Keratinocyte (primary cell): ENCODE data around the gene DCLK2. TPM values are rescaled to one million over a fixed set of nuclear protein-coding genes. Genes with fewer than 3 reads are reported as not detected.

Source experiments
- DNase-seq: peaks from one replicate; pipeline ENCODE4 v3.0.0-alpha.2; 2011; ENCODE audit warnings: low read depth, missing footprints, low spot score
- FAIRE-seq: peaks from 2 replicates; lab custom pipeline; 2011; peaks lifted over from hg19 to GRCh38; lab: Jason Lieb, UNC
- H2AFZ ChIP-seq: 2 replicates; pipeline ENCODE4 v1.6.0; 2012; ENCODE audit warnings: low read length, control low read depth, inconsistent platforms; ENCODE audit not compliant: control insufficient read depth
- H3K27ac ChIP-seq: 2 replicates; pipeline ENCODE4 v1.5.1; 2011; ENCODE audit warnings: low read length; ENCODE audit not compliant: control insufficient read depth, insufficient read depth
- H3K27me3 ChIP-seq: 3 replicates; pipeline ENCODE4 v1.6.0; 2011; ENCODE audit warnings: low read length; ENCODE audit not compliant: control insufficient read depth, insufficient read depth; ENCODE audit errors: extremely low read depth
- H3K36me3 ChIP-seq, 2 experiments: 2 replicates in 1 of 2; 3 replicates in 1 of 2; pipeline ENCODE4 v1.5.1; 2011; ENCODE audit warnings: low read length in 2 of 2, mild to moderate bottlenecking in 1 of 2; ENCODE audit not compliant: control insufficient read depth in 2 of 2, insufficient read depth in 2 of 2; ENCODE audit errors: extremely low read depth in 1 of 2
- H3K4me1 ChIP-seq: 3 replicates; pipeline ENCODE4 v1.5.1; 2011; ENCODE audit warnings: low read length; ENCODE audit not compliant: control insufficient read depth, insufficient read depth; ENCODE audit errors: extremely low read depth
- H3K4me2 ChIP-seq: 3 replicates; pipeline ENCODE4 v1.6.0; 2011; ENCODE audit warnings: low read depth, low read length; ENCODE audit not compliant: control insufficient read depth, insufficient read depth; ENCODE audit errors: extremely low read depth
- H3K4me3 ChIP-seq, 3 experiments: fragments of 200-600 bp in 1 of 3; sonication (generic) in 1 of 3; 2 replicates in 2 of 3; 3 replicates in 1 of 3; pipeline ENCODE4 v1.5.1; 2011 to 2016; ENCODE audit warnings: low read length in 3 of 3, mild to moderate bottlenecking in 3 of 3, control low read depth in 2 of 3, inconsistent platforms in 1 of 3, low read depth in 1 of 3, mixed read lengths in 1 of 3, mixed run types in 1 of 3, moderate library complexity in 1 of 3; ENCODE audit not compliant: control insufficient read depth in 2 of 3, insufficient read depth in 2 of 3; ENCODE audit errors: extremely low read depth in 1 of 3
- H3K79me2 ChIP-seq: 2 replicates; pipeline ENCODE4 v1.6.0; 2012; ENCODE audit warnings: low read length; ENCODE audit not compliant: control insufficient read depth, insufficient read depth
- H3K9ac ChIP-seq: 3 replicates; pipeline ENCODE4 v1.6.0; 2011; ENCODE audit warnings: low read length; ENCODE audit not compliant: control insufficient read depth, insufficient read depth; ENCODE audit errors: extremely low read depth
- H3K9me1 ChIP-seq: 3 replicates; pipeline ENCODE4 v1.6.0; 2011; ENCODE audit warnings: low read length; ENCODE audit not compliant: control insufficient read depth, insufficient read depth; ENCODE audit errors: extremely low read depth
- H3K9me3 ChIP-seq: 2 replicates; pipeline ENCODE4 v1.5.1; 2012; ENCODE audit warnings: low read depth, low read length; ENCODE audit not compliant: control insufficient read depth
- H4K20me1 ChIP-seq: 3 replicates; pipeline ENCODE4 v1.6.0; 2011; ENCODE audit warnings: low read length; ENCODE audit not compliant: control insufficient read depth, insufficient read depth; ENCODE audit errors: extremely low read depth
- CTCF ChIP-seq, 3 experiments: IDR thresholded peaks in 1 of 3; conservative IDR thresholded peaks in 1 of 3; optimal IDR thresholded peaks in 1 of 3; 2 replicates in 2 of 3; 3 replicates in 1 of 3; pipeline versions ENCODE3 to v1.5.1; 2011; ENCODE audit warnings: low read length in 3 of 3, mild to moderate bottlenecking in 3 of 3, moderate library complexity in 2 of 3, control low read depth in 1 of 3, inconsistent platforms in 1 of 3; ENCODE audit not compliant: insufficient read depth in 2 of 3; ENCODE audit errors: extremely low read depth in 1 of 3
- EZH2 ChIP-seq: IDR thresholded peaks from one replicate; pipeline ENCODE4 v1.6.1; 2012; ENCODE audit warnings: inconsistent platforms, mild to moderate bottlenecking, low read length, moderate library complexity
- dilution Hi-C: fragments of 300-500 bp; cut with MboI; formaldehyde crosslinking; loops from one replicate; pipeline ENCODE4 v1.7.0; 2020; ENCODE audit warnings: low sequenced_read_pairs; ENCODE audit not compliant: extremely low pct_ligation_motif_present
- polyA plus RNA-seq, 5 experiments: library from polyadenylated mRNA; depleted of rRNA in 3 of 5; stranded (reverse) in 3 of 5; stranded (forward) in 1 of 5; unstranded in 1 of 5; fragments of >200 nt; gene quantifications; 1 replicate in 1 of 5; 2 replicates in 3 of 5; 3 replicates in 1 of 5; pipeline versions ENCODE4 v1.2.1 to v1.2.3, GENCODE V29; 2011 to 2012; ENCODE audit warnings: missing spikeins in 2 of 5, low read depth in 1 of 5, low replicate concordance in 1 of 5

Gene DCLK2
- polyA plus RNA-seq, 1 donor (not counting 4 experiments of a cell fraction or from before 2014, with no cell fraction given) = 0.07 TPM

DNA sequence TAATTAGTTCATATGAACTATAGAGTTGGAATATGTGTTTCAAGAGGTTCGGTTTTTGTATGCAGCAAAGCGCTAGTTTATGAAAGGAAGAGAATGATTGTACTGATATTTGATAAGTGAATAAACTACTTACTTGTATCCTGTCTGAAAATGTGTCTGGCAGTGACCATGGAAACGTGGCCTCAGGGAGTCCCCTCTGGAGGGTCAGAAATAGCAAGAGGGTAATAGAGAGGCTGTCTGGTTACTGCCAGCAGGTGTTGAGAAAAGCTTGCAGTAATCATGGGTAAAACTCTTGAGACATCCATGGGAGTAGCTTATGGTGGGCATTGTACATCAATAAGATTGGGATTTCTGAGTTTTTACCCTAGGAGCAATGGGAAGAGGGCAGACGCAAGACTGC is 77.1 kb downstream of the DCLK2 start:
- no peaks in the 10 kb centered on the region for H3K9me3 ChIP-seq
- H3K9me1 ChIP-seq = no peaks in the 10 kb centered on the region
- TF ChIP-seq EZH2 (no peak), CTCF (optimal IDR thresholded peaks at IDR 0.05 in 1 of 3, IDR thresholded peaks at IDR 0.05 in 1 of 3, conservative IDR thresholded peaks at IDR 0.05 in 1 of 3; ENCODE audit: extremely low read depth in 1 of 3, insufficient read depth in 2 of 3, low read length in 3 of 3) (no peak)
- no peaks in the 10 kb centered on the region for H4K20me1 ChIP-seq
- no peaks in the 10 kb centered on the region for H3K4me1 ChIP-seq
- H2AFZ ChIP-seq = no peak overlapping the region
- FAIRE-seq = no peak
- no peaks in the 10 kb centered on the region for H3K79me2 ChIP-seq
- dilution Hi-C loops = no loop called here
- H3K9ac ChIP-seq = no peak overlapping the region
- H3K4me2 ChIP-seq = no peak overlapping the region
- no peak for DNase-seq
- no peak overlapping the region for H3K27ac ChIP-seq
- H3K36me3 ChIP-seq = no peaks in the 10 kb centered on the region
- no peaks in the 10 kb centered on the region for H3K27me3 ChIP-seq
- H3K4me3 ChIP-seq = no peak overlapping the region

DNA sequence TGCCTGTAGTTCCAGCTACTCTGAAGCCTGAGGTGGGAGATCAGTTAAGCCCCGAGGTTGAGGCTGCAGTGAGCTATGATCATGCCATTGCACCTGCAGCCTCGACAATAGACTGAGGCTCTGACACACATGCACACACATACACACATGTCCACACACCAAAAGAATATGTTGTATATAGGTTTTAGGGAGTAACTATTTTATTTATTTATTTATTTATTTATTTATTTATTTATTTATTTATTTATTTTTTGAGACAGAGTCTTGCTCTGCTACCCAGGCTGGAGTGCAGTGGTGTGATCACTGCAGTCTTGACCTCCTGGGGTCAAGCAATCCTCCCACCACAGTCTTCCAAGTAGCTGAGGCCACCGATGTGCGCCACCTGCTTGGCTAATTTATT is 78.3 kb downstream of the DCLK2 start:
- Histone ChIP-seq H3K4me2 (no peak overlapping the region), H2AFZ (no peak overlapping the region), H3K27ac (no peak overlapping the region), H3K4me3 (no peak overlapping the region), H3K9ac (no peak overlapping the region), H3K27me3 (no peaks in the 10 kb centered on the region), H3K79me2 (no peaks in the 10 kb centered on the region), H3K9me1 (no peaks in the 10 kb centered on the region), H3K4me1 (no peaks in the 10 kb centered on the region), H4K20me1 (no peaks in the 10 kb centered on the region), H3K9me3 (no peaks in the 10 kb centered on the region), H3K36me3 (no peaks in the 10 kb centered on the region)
- dilution Hi-C loops = no loop called here
- no peak for TF ChIP-seq EZH2
- no peak for TF ChIP-seq CTCF (optimal IDR thresholded peaks at IDR 0.05 in 1 of 3, IDR thresholded peaks at IDR 0.05 in 1 of 3, conservative IDR thresholded peaks at IDR 0.05 in 1 of 3; ENCODE audit: extremely low read depth in 1 of 3, insufficient read depth in 2 of 3, low read length in 3 of 3)
- no peak for FAIRE-seq
- no peak for DNase-seq
